ENCODE results near the gene SPOCK1. TPM values are rescaled to one million over a fixed set of nuclear protein-coding genes. Genes with fewer than 3 reads are reported as not detected.

SPOCK1 gene
- total RNA-seq, 1 donor from 2014 or later = not detected

Other genes starting within 250 kb of the SPOCK1 start
- gene KLHL3, start 236.8 kb upstream of the SPOCK1 start, total RNA-seq = 1.7 and 2.3 TPM in 2 replicates